NCI-H774 (cell line): ENCODE results near the gene IBA57.

Experiments used
- DNase-seq: peaks from one replicate; lab custom pipeline; 2025; lab: John Stamatoyannopoulos, UW

Gene IBA57

GRCh38 chr1:228145463-228146416, 19.9 kb upstream of the IBA57 start:
- no peak for DNase-seq

GRCh38 chr1:228146417-228147150, 19.0 kb upstream of the IBA57 start:
- DNase-seq: no peak

GRCh38 chr1:228147151-228147693, 18.4 kb upstream of the IBA57 start:
- no peak for DNase-seq

- no peak for DNase-seq
Measured at GRCh38 chr1:228147768-228148167, 17.8 kb upstream of the IBA57 start.

GRCh38 chr1:228148196-228148861, 17.3 kb upstream of the IBA57 start:
- no peak for DNase-seq

- DNase-seq: no peak
Measured at GRCh38 chr1:228148935-228149405, 16.6 kb upstream of the IBA57 start.

- DNase-seq: no peak
Measured at GRCh38 chr1:228149406-228150119, 16.0 kb upstream of the IBA57 start, which contains the start of gene GJC2. GJC2 (plus strand) TSS chr1:228149930; CDS start chr1:228157759, 7,829 bp downstream.

- DNase-seq: no peak
Measured at GRCh38 chr1:228150120-228150460, 15.5 kb upstream of the IBA57 start.

- DNase-seq: no peak
Measured at GRCh38 chr1:228150461-228151179, 15.0 kb upstream of the IBA57 start.

GRCh38 chr1:228151180-228151925, 14.3 kb upstream of the IBA57 start:
- DNase-seq: no peak

GRCh38 chr1:228152097-228152917, 13.3 kb upstream of the IBA57 start:
- no peak for DNase-seq

- no peak for DNase-seq
Measured at GRCh38 chr1:228152918-228153258, 12.7 kb upstream of the IBA57 start.

- no peak for DNase-seq
Measured at GRCh38 chr1:228154021-228154669, 11.5 kb upstream of the IBA57 start.

GRCh38 chr1:228154670-228155571, 10.7 kb upstream of the IBA57 start:
- no peak for DNase-seq

GRCh38 chr1:228155596-228156514, 9.7 kb upstream of the IBA57 start:
- no peak for DNase-seq

GRCh38 chr1:228156515-228156881, 9.1 kb upstream of the IBA57 start:
- no peak for DNase-seq
